Spleen (tissue), 7 donors: ENCODE measurements around the gene MYBPC1.

Source experiments
- CTCF ChIP-seq, 11 experiments: fragments of 200-600 bp in 7 of 11; fragments of 450-650 bp in 4 of 11; sonication (generic) in 4 of 11; IDR thresholded peaks in 8 of 11; conservative IDR thresholded peaks in 3 of 11; 1 replicate in 7 of 11; 2 replicates in 4 of 11; pipeline versions ENCODE4 v1.4.0 to v1.8.0; 2016 to 2021; ENCODE audit warnings: antibody characterized with exemption in 11 of 11, inconsistent platforms in 4 of 11, mild to moderate bottlenecking in 1 of 11
- POLR2A ChIP-seq, 3 donors: fragments of 450-650 bp; IDR thresholded peaks; one replicate each; pipeline ENCODE4 v1.5.1; 2017; ENCODE audit warnings: antibody characterized with exemption in 3 of 3, mild to moderate bottlenecking in 1 of 3
- POLR2AphosphoS5 ChIP-seq, 3 donors: sonication (generic); formaldehyde crosslinking; IDR thresholded peaks; one replicate each; pipeline ENCODE4 v1.5.1; 2017; ENCODE audit warnings: antibody characterized with exemption in 3 of 3
- donor health status: DM: no; HTN: no; CAD: no; lungs with moderate emphysema.
- donor health status: DM: no; HTN: no; CAD: no.
- donor health status: DM: no; HTN: no; CAD: no.

GRCh38 chr12:101690544-101691098 is 95.8 kb downstream of the MYBPC1 start:
- no peak for TF ChIP-seq CTCF (IDR thresholded peaks at IDR 0.05 in 8 of 11, conservative IDR thresholded peaks at IDR 0.05 in 3 of 11)
- no peak for TF ChIP-seq POLR2A (IDR thresholded peaks at IDR 0.05)
- TF ChIP-seq POLR2AphosphoS5 (IDR thresholded peaks at IDR 0.05), result no peak
